ENCODE results near the gene SHLD1.
"Not testable (repeated sequence)": the region's sequence is repeated elsewhere in the genome, so short reads cannot be mapped to it uniquely, and the experiment has no call there.

Gene SHLD1

GRCh38 chr20:5745416-5746030 lies 4.7 kb upstream of the SHLD1 start:
- Histone ChIP-seq H3K27me3 (no peaks in the 10 kb centered on the region), H3K4me3 (no peak overlapping the region), H4K20me1 (no peaks in the 10 kb centered on the region), H3K9ac (no peak overlapping the region), H3K4me2 (no peak overlapping the region), H3K27ac (no peak overlapping the region), H3K4me1 (peaks cover 0 to 5% (median 2%) of the 10 kb centered on the region in 10 experiments; a peak in 1 of 20 replicates), H3K9me3 (replicated peaks in 1 of 11) (peaks cover 0 to 6% (median 0%) of the 10 kb centered on the region in 11 experiments; a peak in 3 of 22 replicates), H3K36me3 (no peaks in the 10 kb centered on the region)
- no peak for TF ChIP-seq Cebpa-rat (IDR thresholded peaks at IDR 0.05)

- H3K4me2 ChIP-seq = no peak overlapping the region
- no peaks in the 10 kb centered on the region for H3K36me3 ChIP-seq
- peaks cover 4 to 9% (median 6%) of the 10 kb centered on the region in 10 experiments; a peak in 18 of 20 replicates for H3K4me1 ChIP-seq
- no peak overlapping the region for H3K27ac ChIP-seq
- no peaks in the 10 kb centered on the region for H4K20me1 ChIP-seq
- H3K4me3 ChIP-seq = no peak overlapping the region
- H3K27me3 ChIP-seq = no peaks in the 10 kb centered on the region
- TF ChIP-seq Cebpa-rat (IDR thresholded peaks at IDR 0.05) = no peak
- H3K9ac ChIP-seq = no peak overlapping the region
- peaks cover 0 to 6% (median 0%) of the 10 kb centered on the region in 11 experiments; a peak in 3 of 22 replicates for H3K9me3 ChIP-seq (replicated peaks in 1 of 11)
Measured at GRCh38 chr20:5746064-5746463, 4.1 kb upstream of the SHLD1 start.

- TF ChIP-seq Cebpa-rat (IDR thresholded peaks at IDR 0.05) = no peak
- Histone ChIP-seq H4K20me1 (no peaks in the 10 kb centered on the region), H3K9me3 (replicated peaks in 1 of 11) (peaks cover 0 to 6% (median 0%) of the 10 kb centered on the region in 11 experiments; a peak in 3 of 22 replicates), H3K4me1 (peaks cover 8 to 23% (median 14%) of the 10 kb centered on the region in 10 experiments; a peak in 19 of 20 replicates), H3K4me3 (no peak overlapping the region), H3K9ac (no peak overlapping the region), H3K36me3 (peaks cover 0 to 2% (median 0%) of the 10 kb centered on the region in 11 experiments; a peak in 3 of 22 replicates), H3K27me3 (no peaks in the 10 kb centered on the region), H3K4me2 (no peak overlapping the region), H3K27ac (no peak overlapping the region)
Measured at GRCh38 chr20:5748246-5748645, 2.0 kb upstream of the SHLD1 start.

- not testable (repeated sequence) for H3K9me3 ChIP-seq (replicated peaks in 1 of 11); H4K20me1 ChIP-seq; H3K27me3 ChIP-seq
- Histone ChIP-seq H3K4me1 (peaks cover 8 to 23% (median 14%) of the 10 kb centered on the region in 10 experiments; a peak in 19 of 20 replicates), H3K36me3 (peaks cover 0 to 15% (median 11%) of the 10 kb centered on the region in 11 experiments; a peak in 10 of 22 replicates), H3K27ac (peak overlapping the region; percentile 69 to 86 (median 78); a peak in 21 of 22 replicates), H3K9ac (peak overlapping the region in 2 of 11 experiments; percentile 76 to 81; a peak in 2 of 22 replicates), H3K4me3 (peak overlapping the region in 2 of 10 experiments; percentile 69 to 70; a peak in 3 of 20 replicates), H3K4me2 (peak overlapping the region in 7 of 11 experiments; percentile 6 to 49 (median 29); a peak in 6 of 22 replicates)
Measured at GRCh38 chr20:5749512-5749951, 669 bp upstream of the SHLD1 start.

GRCh38 chr20:5751856-5752255 lies 1.7 kb downstream of the SHLD1 start:
- peak overlapping the region; percentile 75 to 99 (median 94); a peak in 16 of 22 replicates for H3K4me2 ChIP-seq
- H3K27ac ChIP-seq = no peak overlapping the region
- H3K9ac ChIP-seq = no peak overlapping the region

GRCh38 chr20:5753814-5754213 lies 3.6 kb downstream of the SHLD1 start:
- no peak for TF ChIP-seq Cebpa-rat (IDR thresholded peaks at IDR 0.05)
- no peak overlapping the region for H3K4me2 ChIP-seq

More at GRCh38 chr20:5751856-5752255, 1.7 kb downstream of the SHLD1 start:
- H3K4me1 ChIP-seq = peaks cover 8 to 23% (median 14%) of the 10 kb centered on the region in 10 experiments; a peak in 19 of 20 replicates
- H4K20me1 ChIP-seq = peaks cover 0 to 6% (median 0%) of the 10 kb centered on the region in 11 experiments; a peak in 1 of 22 replicates
- H3K9me3 ChIP-seq (replicated peaks in 1 of 11) = peaks cover 0 to 6% (median 0%) of the 10 kb centered on the region in 11 experiments; a peak in 4 of 22 replicates
- TF ChIP-seq Cebpa-rat (IDR thresholded peaks at IDR 0.05) = no peak
- H3K4me3 ChIP-seq = 0 out of 20 replicates have a peak overlapping the region, but pooled peaks of 1 of the 10 experiments have one; percentile 76
- no peaks in the 10 kb centered on the region for H3K27me3 ChIP-seq
- peaks cover 0 to 33% (median 23%) of the 10 kb centered on the region in 11 experiments; a peak in 12 of 22 replicates for H3K36me3 ChIP-seq

GRCh38 chr20:5757949-5758348 lies 7.7 kb downstream of the SHLD1 start:
- H3K27ac ChIP-seq = no peak overlapping the region
- H3K9me3 ChIP-seq (replicated peaks in 1 of 11) = peaks cover 0 to 5% (median 0%) of the 10 kb centered on the region in 11 experiments; a peak in 1 of 22 replicates
- H3K9ac ChIP-seq = no peak overlapping the region
- no peak overlapping the region for H3K4me2 ChIP-seq
- H4K20me1 ChIP-seq = peaks cover 0 to 6% (median 0%) of the 10 kb centered on the region in 11 experiments; a peak in 2 of 22 replicates
- H3K4me3 ChIP-seq = no peak overlapping the region
- TF ChIP-seq Cebpa-rat (IDR thresholded peaks at IDR 0.05) = no peak
- peaks cover 13 to 22% (median 15%) of the 10 kb centered on the region in 10 experiments for H3K4me1 ChIP-seq
- peaks cover 14 to 90% (median 62%) of the 10 kb centered on the region in 11 experiments; a peak in 21 of 22 replicates for H3K36me3 ChIP-seq
- no peaks in the 10 kb centered on the region for H3K27me3 ChIP-seq

More at GRCh38 chr20:5753814-5754213, 3.6 kb downstream of the SHLD1 start:
- peaks cover 5 to 48% (median 32%) of the 10 kb centered on the region in 11 experiments; a peak in 21 of 22 replicates for H3K36me3 ChIP-seq
- H3K27ac ChIP-seq = no peak overlapping the region
- H3K9ac ChIP-seq = no peak overlapping the region
- peaks cover 0 to 6% (median 0%) of the 10 kb centered on the region in 11 experiments; a peak in 2 of 22 replicates for H4K20me1 ChIP-seq
- peaks cover 0 to 6% (median 0%) of the 10 kb centered on the region in 11 experiments; a peak in 4 of 22 replicates for H3K9me3 ChIP-seq (replicated peaks in 1 of 11)
- no peaks in the 10 kb centered on the region for H3K27me3 ChIP-seq
- H3K4me3 ChIP-seq = no peak overlapping the region
- H3K4me1 ChIP-seq = peaks cover 8 to 27% (median 18%) of the 10 kb centered on the region in 10 experiments; a peak in 19 of 20 replicates

GRCh38 chr20:5766085-5766764 lies 16.0 kb downstream of the SHLD1 start:
- H3K4me2 ChIP-seq = no peak overlapping the region
- no peaks in the 10 kb centered on the region for H3K9me3 ChIP-seq (replicated peaks in 1 of 11)
- peaks cover 4 to 65% (median 40%) of the 10 kb centered on the region in 11 experiments; a peak in 20 of 22 replicates for H3K36me3 ChIP-seq
- H3K9ac ChIP-seq = no peak overlapping the region
- no peak overlapping the region for H3K27ac ChIP-seq
- peaks cover 0 to 6% (median 0%) of the 10 kb centered on the region in 11 experiments; a peak in 1 of 22 replicates for H4K20me1 ChIP-seq
- H3K4me1 ChIP-seq = peaks cover 39 to 55% (median 48%) of the 10 kb centered on the region in 10 experiments
- no peaks in the 10 kb centered on the region for H3K27me3 ChIP-seq
- TF ChIP-seq Cebpa-rat (IDR thresholded peaks at IDR 0.05) = no peak
- no peak overlapping the region for H3K4me3 ChIP-seq
